H9 (cell line): ENCODE measurements around the gene CCDC60. TPM values are rescaled to one million over a fixed set of nuclear protein-coding genes. Genes with fewer than 3 reads are reported as not detected.

Experiments used
- DNase-seq: peaks from one replicate; pipeline ENCODE4 v3.0.0-alpha.2; 2017
- H2AFZ ChIP-seq: one replicate; pipeline ENCODE4 v1.6.1; 2013; ENCODE audit warnings: mild to moderate bottlenecking, low read length, control low read depth, moderate library complexity
- H2AK5ac ChIP-seq: 2 replicates; pipeline ENCODE4 v1.6.1; 2013; ENCODE audit warnings: low read length, control low read depth, mixed read lengths; ENCODE audit not compliant: insufficient read length
- H2BK120ac ChIP-seq: one replicate; pipeline ENCODE4 v1.6.1; 2013; ENCODE audit warnings: low read depth, mild to moderate bottlenecking, low read length, control low read depth, inconsistent platforms; ENCODE audit not compliant: poor library complexity, severe bottlenecking
- H2BK12ac ChIP-seq: 2 replicates; pipeline ENCODE4 v1.6.1; 2013; ENCODE audit warnings: low read length, control low read depth, mixed read lengths, low read depth; ENCODE audit not compliant: insufficient read length
- H2BK15ac ChIP-seq: 2 replicates; pipeline ENCODE4 v1.6.1; 2013; ENCODE audit warnings: low read depth, low read length, control low read depth
- H2BK20ac ChIP-seq: one replicate; pipeline ENCODE4 v1.6.1; 2013; ENCODE audit warnings: low read depth, mild to moderate bottlenecking, low read length, control low read depth, inconsistent platforms; ENCODE audit not compliant: poor library complexity, severe bottlenecking
- H2BK5ac ChIP-seq: 2 replicates; pipeline ENCODE4 v1.6.1; 2013; ENCODE audit warnings: low read length, control low read depth, mixed read lengths; ENCODE audit not compliant: insufficient read length
- H3K14ac ChIP-seq: 2 replicates; pipeline ENCODE4 v1.6.1; 2013; ENCODE audit warnings: low read length, control low read depth; ENCODE audit not compliant: insufficient read depth
- H3K18ac ChIP-seq: 2 replicates; pipeline ENCODE4 v1.6.1; 2013; ENCODE audit warnings: low read depth, mild to moderate bottlenecking, mixed read lengths, low read length, control low read depth; ENCODE audit not compliant: insufficient read length
- H3K23ac ChIP-seq: 2 replicates; pipeline ENCODE4 v1.6.1; 2013; ENCODE audit warnings: low read length, control low read depth, mixed read lengths, low read depth; ENCODE audit not compliant: insufficient read length
- H3K23me2 ChIP-seq: 2 replicates; pipeline ENCODE4 v1.6.1; 2013; ENCODE audit warnings: low read depth, mild to moderate bottlenecking, mixed read lengths, low read length, control low read depth; ENCODE audit not compliant: insufficient read length, poor library complexity, severe bottlenecking
- H3K27ac ChIP-seq: 2 replicates; pipeline ENCODE4 v1.5.1; 2013; ENCODE audit warnings: low read length, control low read depth, mixed read lengths, low read depth; ENCODE audit not compliant: insufficient read length
- H3K27me3 ChIP-seq: 2 replicates; pipeline ENCODE4 v1.6.1; 2013; ENCODE audit warnings: low read length, control low read depth, inconsistent platforms; ENCODE audit not compliant: insufficient read depth
- H3K4ac ChIP-seq: 2 replicates; pipeline ENCODE4 v1.6.1; 2013; ENCODE audit warnings: low read depth, mild to moderate bottlenecking, control low read depth, inconsistent platforms, low read length, moderate library complexity
- H3K4me1 ChIP-seq: 2 replicates; pipeline ENCODE4 v1.6.1; 2013; ENCODE audit warnings: low read length, control low read depth, inconsistent platforms; ENCODE audit not compliant: insufficient read depth
- H3K4me2 ChIP-seq: 2 replicates; pipeline ENCODE4 v1.6.1; 2013; ENCODE audit warnings: low read length, control low read depth, mixed read lengths; ENCODE audit not compliant: insufficient read length, insufficient read depth
- H3K56ac ChIP-seq: 2 replicates; pipeline ENCODE4 v1.6.1; 2013; ENCODE audit warnings: low read depth, mild to moderate bottlenecking, mixed read lengths, low read length, control low read depth; ENCODE audit not compliant: insufficient read length
- H3K79me1 ChIP-seq: 2 replicates; pipeline ENCODE4 v1.6.1; 2013; ENCODE audit warnings: low read depth, mild to moderate bottlenecking, moderate library complexity, low read length, control low read depth, inconsistent platforms; ENCODE audit not compliant: insufficient read depth, poor library complexity, severe bottlenecking
- H3K79me2 ChIP-seq: 2 replicates; pipeline ENCODE4 v1.6.1; 2013; ENCODE audit warnings: low read length, control low read depth, inconsistent platforms; ENCODE audit not compliant: insufficient read depth
- H3K9ac ChIP-seq: 2 replicates; pipeline ENCODE4 v1.6.1; 2013; ENCODE audit warnings: low read length, control low read depth, mixed read lengths; ENCODE audit not compliant: insufficient read length; ENCODE audit errors: extremely low read depth
- H3K9me3 ChIP-seq: one replicate; pipeline ENCODE4 v1.6.1; 2013; ENCODE audit warnings: low read depth, low read length, inconsistent platforms; ENCODE audit not compliant: control insufficient read depth
- H3T11ph ChIP-seq: one replicate; pipeline ENCODE4 v1.6.1; 2013; ENCODE audit warnings: mild to moderate bottlenecking, low read length, control low read depth, inconsistent platforms
- H4K20me1 ChIP-seq: one replicate; pipeline ENCODE4 v1.6.1; 2013; ENCODE audit not compliant: control insufficient read depth, insufficient read length, insufficient read depth
- H4K5ac ChIP-seq: 2 replicates; pipeline ENCODE4 v1.6.1; 2013; ENCODE audit warnings: low read depth, mild to moderate bottlenecking, mixed read lengths, low read length, control low read depth; ENCODE audit not compliant: insufficient read length
- H4K8ac ChIP-seq: replicated peaks from 2 replicates; pipeline ENCODE4 v1.6.1; 2013; ENCODE audit warnings: low read length, control low read depth, mixed read lengths, low read depth; ENCODE audit not compliant: insufficient read length
- H4K91ac ChIP-seq: 2 replicates; pipeline ENCODE4 v1.6.1; 2013; ENCODE audit warnings: low read depth, mild to moderate bottlenecking, moderate library complexity, mixed read lengths, low read length, control low read depth; ENCODE audit not compliant: insufficient read length
- H3K27ac Mint-ChIP-seq, 3 experiments: 2 replicates in 2 of 3; 3 replicates in 1 of 3; pipeline ENCODE4 v1.8.0; 2020 to 2021; ENCODE audit warnings: mixed read lengths in 3 of 3, mild to moderate bottlenecking in 1 of 3, moderate library complexity in 1 of 3
- H3K27me3 Mint-ChIP-seq: 2 replicates; pipeline ENCODE4 v1.8.0; 2021; ENCODE audit warnings: low read depth, mild to moderate bottlenecking, moderate library complexity, mixed read lengths
- H3K36me3 Mint-ChIP-seq, 3 experiments: 2 replicates in 2 of 3; 3 replicates in 1 of 3; pipeline ENCODE4 v1.8.0; 2020 to 2021; ENCODE audit warnings: low read depth in 3 of 3, mixed read lengths in 3 of 3; ENCODE audit not compliant: insufficient read depth in 1 of 3
- H3K4me1 Mint-ChIP-seq, 2 experiments: 2 replicates each; pipeline ENCODE4 v1.8.0; 2020; ENCODE audit warnings: mixed read lengths in 2 of 2
- H3K4me3 Mint-ChIP-seq, 2 experiments: 2 replicates in 1 of 2; 3 replicates in 1 of 2; pipeline ENCODE4 v1.8.0; 2020 to 2021; ENCODE audit warnings: mild to moderate bottlenecking in 2 of 2, mixed read lengths in 2 of 2, moderate library complexity in 1 of 2
- H3K9me3 Mint-ChIP-seq, 2 experiments: 2 replicates in 1 of 2; 3 replicates in 1 of 2; pipeline ENCODE4 v1.8.0; 2020; ENCODE audit warnings: mild to moderate bottlenecking in 2 of 2, mixed read lengths in 2 of 2, moderate library complexity in 1 of 2
- CTCF ChIP-seq: fragments of 200-600 bp; sonication (generic); conservative IDR thresholded peaks from 3 replicates; pipeline ENCODE4 v1.8.0; 2021; ENCODE audit warnings: antibody characterized with exemption, mild to moderate bottlenecking
- WGBS: extraction: QIAGEN DNeasy Blood & Tissue Kit; methylation state at CpG from one replicate; pipeline ENCODE4 v1.1.7; 2013; ENCODE audit warnings: missing lambda C conversion rate, low lambda C conversion rate, mixed read lengths; ENCODE audit not compliant: insufficient read length; ENCODE audit errors: extremely low coverage; 5-methylcytosine and 5-hydroxymethylcytosine counted together
- total RNA-seq: library from RNA; stranded (reverse); gene quantifications from 2 replicates; pipeline ENCODE4 v1.2.1, GENCODE V29; 2021

CCDC60 gene
- total RNA-seq, 1 experiment from 2014 or later, result 0.44 TPM

- no peak for DNase-seq
- no peak overlapping the region for H3K4me2 ChIP-seq
- H2BK120ac ChIP-seq, result no peak overlapping the region
- Mint-ChIP-seq H3K4me1 (peaks cover 4% of the 10 kb centered on the region in 2 experiments; a peak in 3 of 4 replicates), H3K36me3 (peaks cover 0 to 10% (median 0%) of the 10 kb centered on the region in 3 experiments; a peak in 3 of 7 replicates), H3K27me3 (no peaks in the 10 kb centered on the region; the same call in 1 of the 2 replicates), H3K27ac (no peak overlapping the region; a peak in 1 of 7 replicates), H3K9me3 (peaks cover 0 to 7% of the 10 kb centered on the region in 2 experiments; a peak in 4 of 5 replicates), H3K4me3 (no peak overlapping the region)
- H3K14ac ChIP-seq, result no peak overlapping the region
- H2BK15ac ChIP-seq, result no peak overlapping the region
- H3K23me2 ChIP-seq, result no peaks in the 10 kb centered on the region
- H2AFZ ChIP-seq, result no peak overlapping the region
- no peaks in the 10 kb centered on the region for H4K20me1 ChIP-seq
- no peak overlapping the region for H3T11ph ChIP-seq
- no peaks in the 10 kb centered on the region for H3K79me1 ChIP-seq
- H3K4me1 ChIP-seq, result no peaks in the 10 kb centered on the region
- no peak overlapping the region for H3K18ac ChIP-seq
- H2BK20ac ChIP-seq, result no peak overlapping the region
- no peak overlapping the region for H2AK5ac ChIP-seq
- no peak overlapping the region for H3K56ac ChIP-seq
- H2BK5ac ChIP-seq, result no peak overlapping the region
- no peak overlapping the region for H3K9ac ChIP-seq
- H4K91ac ChIP-seq, result no peak overlapping the region
- no peaks in the 10 kb centered on the region for H3K27me3 ChIP-seq
- H4K8ac ChIP-seq, result no peak overlapping the region
- no peak overlapping the region for H3K27ac ChIP-seq
- no peak overlapping the region for H4K5ac ChIP-seq
- no peak overlapping the region for H2BK12ac ChIP-seq
- H3K23ac ChIP-seq, result no peak overlapping the region
- WGBS, result no CpG with 5 or more reads among the region's 5 CpGs
- no peaks in the 10 kb centered on the region for H3K79me2 ChIP-seq
- no peak overlapping the region for H3K4ac ChIP-seq
- no peak for TF ChIP-seq CTCF
- no peaks in the 10 kb centered on the region for H3K9me3 ChIP-seq
These were observed 41.3 kb downstream of the CCDC60 start for GRCh38 chr12:119375883-119376190.
